Nephron (organoid): Measurements from ENCODE around the gene PSORS1C1.
"Not testable (repeated sequence)": the region's sequence is repeated elsewhere in the genome, so short reads cannot be mapped to it uniquely, and the experiment has no call there.

Experiments
- H3K27ac Mint-ChIP-seq, 3 experiments: 2 replicates each; pipeline ENCODE4 v1.8.0; 2020; ENCODE audit warnings: mixed read lengths in 3 of 3, mild to moderate bottlenecking in 2 of 3, moderate library complexity in 1 of 3
- H3K27me3 Mint-ChIP-seq: 2 replicates; pipeline ENCODE4 v1.8.0; 2021; ENCODE audit warnings: low read depth, mild to moderate bottlenecking, moderate library complexity, mixed read lengths
- H3K36me3 Mint-ChIP-seq: 2 replicates; pipeline ENCODE4 v1.8.0; 2020; ENCODE audit warnings: low read depth, mixed read lengths
- H3K4me1 Mint-ChIP-seq: 2 replicates; pipeline ENCODE4 v1.8.0; 2020; ENCODE audit warnings: mixed read lengths
- H3K4me3 Mint-ChIP-seq, 3 experiments: 2 replicates each; pipeline ENCODE4 v1.8.0; 2020; ENCODE audit warnings: mild to moderate bottlenecking in 3 of 3, mixed read lengths in 3 of 3, moderate library complexity in 2 of 3
- H3K9me3 Mint-ChIP-seq: 2 replicates; pipeline ENCODE4 v1.8.0; 2020; ENCODE audit warnings: mixed read lengths
- TF ChIP-seq, protein P1 (sequence below), 3 experiments: fragments of 200-600 bp; sonication (generic); IDR thresholded peaks; one replicate each; pipeline ENCODE4 v1.5.0; 2021; ENCODE audit warnings: antibody characterized with exemption in 3 of 3; ENCODE audit not compliant: unreplicated experiment in 3 of 3

Gene PSORS1C1

DNA sequence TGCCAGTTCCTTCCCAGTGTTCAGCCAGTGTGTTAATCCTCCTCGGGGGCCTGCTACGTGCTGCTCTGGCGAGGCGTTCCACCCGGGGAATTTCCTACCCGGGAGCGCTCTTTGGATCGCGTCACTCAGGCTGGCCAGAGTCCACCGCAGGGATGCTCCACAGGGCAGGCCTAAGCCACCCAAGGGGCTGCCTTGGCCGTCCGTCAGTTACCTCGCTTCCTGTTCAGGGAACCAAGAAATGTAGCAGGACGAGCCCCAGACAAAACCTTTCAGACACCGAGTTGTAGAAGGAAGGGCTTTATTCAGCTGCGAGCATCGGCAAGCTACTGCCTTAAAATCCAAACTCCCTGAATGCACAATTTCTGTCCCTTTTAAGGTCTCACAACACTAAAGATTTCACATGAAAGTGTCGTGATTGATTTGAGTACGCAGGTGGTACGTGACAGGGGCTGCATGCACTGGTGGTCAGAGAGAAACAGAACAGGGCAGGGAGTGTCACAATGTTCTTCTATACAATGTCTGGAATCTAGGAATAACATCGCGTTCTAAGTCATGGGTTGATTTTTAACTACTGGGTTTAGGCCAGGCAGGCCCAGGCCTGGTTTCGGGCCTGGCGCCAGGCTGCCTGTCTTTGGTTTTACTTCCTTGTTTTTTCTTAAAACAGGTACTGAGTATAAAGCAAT, 71.6 kb downstream of the PSORS1C1 start:
- Mint-ChIP-seq H3K27me3 (no peaks in the 10 kb centered on the region), H3K9me3 (no peaks in the 10 kb centered on the region), H3K36me3 (no peaks in the 10 kb centered on the region), H3K4me3 (peak overlapping the region; percentile 9 to 73 (median 49)), H3K27ac (peak overlapping the region; percentile 98 to 99 (median 99)), H3K4me1 (no peaks in the 10 kb centered on the region)
- TF ChIP-seq, protein P1, sequence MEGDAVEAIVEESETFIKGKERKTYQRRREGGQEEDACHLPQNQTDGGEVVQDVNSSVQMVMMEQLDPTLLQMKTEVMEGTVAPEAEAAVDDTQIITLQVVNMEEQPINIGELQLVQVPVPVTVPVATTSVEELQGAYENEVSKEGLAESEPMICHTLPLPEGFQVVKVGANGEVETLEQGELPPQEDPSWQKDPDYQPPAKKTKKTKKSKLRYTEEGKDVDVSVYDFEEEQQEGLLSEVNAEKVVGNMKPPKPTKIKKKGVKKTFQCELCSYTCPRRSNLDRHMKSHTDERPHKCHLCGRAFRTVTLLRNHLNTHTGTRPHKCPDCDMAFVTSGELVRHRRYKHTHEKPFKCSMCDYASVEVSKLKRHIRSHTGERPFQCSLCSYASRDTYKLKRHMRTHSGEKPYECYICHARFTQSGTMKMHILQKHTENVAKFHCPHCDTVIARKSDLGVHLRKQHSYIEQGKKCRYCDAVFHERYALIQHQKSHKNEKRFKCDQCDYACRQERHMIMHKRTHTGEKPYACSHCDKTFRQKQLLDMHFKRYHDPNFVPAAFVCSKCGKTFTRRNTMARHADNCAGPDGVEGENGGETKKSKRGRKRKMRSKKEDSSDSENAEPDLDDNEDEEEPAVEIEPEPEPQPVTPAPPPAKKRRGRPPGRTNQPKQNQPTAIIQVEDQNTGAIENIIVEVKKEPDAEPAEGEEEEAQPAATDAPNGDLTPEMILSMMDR (IDR thresholded peaks at IDR 0.05; ENCODE audit: unreplicated experiment in 3 of 3) = no peak

DNA sequence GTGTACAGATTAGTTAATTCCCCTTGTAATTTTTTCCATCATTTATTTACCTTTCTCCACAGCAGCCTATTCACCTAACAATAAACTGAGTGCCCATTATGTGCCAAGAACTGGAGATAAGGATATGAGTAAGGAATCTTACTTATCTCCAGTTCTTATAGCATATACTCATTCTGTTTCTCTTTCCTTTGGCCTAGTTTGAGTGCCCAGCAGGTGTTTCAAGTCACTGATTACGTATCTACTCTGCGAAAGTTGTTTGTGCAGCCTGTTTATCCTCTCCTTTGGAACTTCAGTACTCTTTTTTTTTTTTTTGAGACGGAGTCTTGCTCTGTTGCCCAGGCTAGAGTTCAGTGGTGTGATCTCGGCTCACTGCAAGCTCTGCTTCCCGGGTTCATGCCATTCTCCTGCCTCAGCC, 73.2 kb downstream of the PSORS1C1 start:
- H3K9me3 Mint-ChIP-seq = no peaks in the 10 kb centered on the region
- H3K4me3 Mint-ChIP-seq = no peak overlapping the region
- TF ChIP-seq, protein P1 (IDR thresholded peaks at IDR 0.05; ENCODE audit: unreplicated experiment in 3 of 3) = no peak
- no peaks in the 10 kb centered on the region for H3K4me1 Mint-ChIP-seq
- H3K27me3 Mint-ChIP-seq = no peaks in the 10 kb centered on the region
- no peaks in the 10 kb centered on the region for H3K36me3 Mint-ChIP-seq
- H3K27ac Mint-ChIP-seq = peak overlapping the region; percentile 57 to 74 (median 68)

DNA sequence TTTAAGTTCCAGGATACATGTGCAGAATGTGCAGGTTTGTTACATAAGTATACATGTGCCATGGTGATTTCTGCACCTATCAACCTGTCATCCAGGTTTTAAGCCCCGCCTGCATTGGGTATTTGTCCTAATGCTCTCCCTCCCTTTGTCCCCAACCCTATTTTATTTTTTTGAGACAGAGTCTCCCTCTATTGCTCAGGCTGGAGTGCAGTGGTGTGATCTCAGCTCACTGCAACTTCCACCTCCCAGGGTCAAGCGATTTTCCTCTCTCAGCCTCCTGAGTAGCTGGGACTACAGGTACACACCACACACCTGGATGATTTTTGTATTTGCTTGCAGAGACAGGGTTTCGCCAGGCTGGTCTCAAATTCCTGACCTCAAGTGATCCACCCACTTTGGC, 74.6 kb downstream of the PSORS1C1 start:
- H3K9me3 Mint-ChIP-seq, H3K4me1 Mint-ChIP-seq, H3K4me3 Mint-ChIP-seq, H3K27ac Mint-ChIP-seq, H3K27me3 Mint-ChIP-seq, H3K36me3 Mint-ChIP-seq: not testable (repeated sequence)
